ENCODE results near the gene ASNS.

The ASNS gene

DNA sequence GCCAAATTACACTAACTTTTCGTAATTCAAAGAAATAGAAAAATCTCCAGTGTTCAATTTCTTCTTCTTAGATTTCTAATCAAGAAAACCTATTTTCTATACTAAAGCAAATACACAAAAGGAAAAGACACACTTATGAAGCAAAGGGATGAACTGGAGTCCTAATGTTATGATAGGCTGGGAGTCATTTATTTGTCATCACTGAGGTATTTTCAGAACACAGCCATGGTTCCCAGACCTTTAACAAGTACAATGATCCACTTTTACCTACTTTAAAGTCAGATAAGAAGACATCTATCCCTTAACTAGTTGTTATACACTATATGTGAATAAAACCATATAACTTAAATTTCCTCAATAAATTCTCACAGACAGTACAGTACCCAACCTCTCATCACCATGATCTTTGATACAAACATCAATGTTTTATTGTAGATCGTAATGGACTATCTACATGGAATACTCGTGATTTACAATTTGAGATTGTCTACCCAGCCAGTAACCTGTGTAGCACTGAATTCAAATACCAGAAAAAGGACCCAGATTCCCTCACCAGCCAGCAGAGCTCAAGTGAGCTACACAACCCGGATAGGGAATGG, 12.5 kb downstream of the ASNS start:
- no peaks in the 10 kb centered on the region for H3K27me3 ChIP-seq (ENCODE audit: control insufficient read depth, low read length)
- H3K4me2 ChIP-seq (ENCODE audit: low read length) = no peak overlapping the region
- no peaks in the 10 kb centered on the region for H3K79me2 ChIP-seq (ENCODE audit: control insufficient read depth, low read length)
- H3K4me1 ChIP-seq (ENCODE audit: control insufficient read depth, low read length) = no peaks in the 10 kb centered on the region
- no peaks in the 10 kb centered on the region; the same call in 1 of the 2 replicates for H4K20me1 ChIP-seq (ENCODE audit: control insufficient read depth, insufficient read depth, low read depth, low read length)
- no peaks in the 10 kb centered on the region for H3F3A ChIP-seq (ENCODE audit: control insufficient read depth, insufficient read depth)
- H3K36me3 ChIP-seq (ENCODE audit: control insufficient read depth, low read length) = peaks cover 90% of the 10 kb centered on the region
- TF ChIP-seq, protein P1, sequence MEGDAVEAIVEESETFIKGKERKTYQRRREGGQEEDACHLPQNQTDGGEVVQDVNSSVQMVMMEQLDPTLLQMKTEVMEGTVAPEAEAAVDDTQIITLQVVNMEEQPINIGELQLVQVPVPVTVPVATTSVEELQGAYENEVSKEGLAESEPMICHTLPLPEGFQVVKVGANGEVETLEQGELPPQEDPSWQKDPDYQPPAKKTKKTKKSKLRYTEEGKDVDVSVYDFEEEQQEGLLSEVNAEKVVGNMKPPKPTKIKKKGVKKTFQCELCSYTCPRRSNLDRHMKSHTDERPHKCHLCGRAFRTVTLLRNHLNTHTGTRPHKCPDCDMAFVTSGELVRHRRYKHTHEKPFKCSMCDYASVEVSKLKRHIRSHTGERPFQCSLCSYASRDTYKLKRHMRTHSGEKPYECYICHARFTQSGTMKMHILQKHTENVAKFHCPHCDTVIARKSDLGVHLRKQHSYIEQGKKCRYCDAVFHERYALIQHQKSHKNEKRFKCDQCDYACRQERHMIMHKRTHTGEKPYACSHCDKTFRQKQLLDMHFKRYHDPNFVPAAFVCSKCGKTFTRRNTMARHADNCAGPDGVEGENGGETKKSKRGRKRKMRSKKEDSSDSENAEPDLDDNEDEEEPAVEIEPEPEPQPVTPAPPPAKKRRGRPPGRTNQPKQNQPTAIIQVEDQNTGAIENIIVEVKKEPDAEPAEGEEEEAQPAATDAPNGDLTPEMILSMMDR (IDR thresholded peaks at IDR 0.05; ENCODE audit: low read depth, low read length, poor library complexity, severe bottlenecking) = no peak
- H3K4me3 ChIP-seq (ENCODE audit: low read length) = no peak overlapping the region
- H3K27ac ChIP-seq (ENCODE audit: low read depth, low read length) = no peak overlapping the region
- no peaks in the 10 kb centered on the region for H3K9me2 ChIP-seq (replicated peaks; ENCODE audit: control insufficient read depth, low read length)
- H3K9me3 ChIP-seq (ENCODE audit: control insufficient read depth, insufficient read depth, low read length) = no peaks in the 10 kb centered on the region

DNA sequence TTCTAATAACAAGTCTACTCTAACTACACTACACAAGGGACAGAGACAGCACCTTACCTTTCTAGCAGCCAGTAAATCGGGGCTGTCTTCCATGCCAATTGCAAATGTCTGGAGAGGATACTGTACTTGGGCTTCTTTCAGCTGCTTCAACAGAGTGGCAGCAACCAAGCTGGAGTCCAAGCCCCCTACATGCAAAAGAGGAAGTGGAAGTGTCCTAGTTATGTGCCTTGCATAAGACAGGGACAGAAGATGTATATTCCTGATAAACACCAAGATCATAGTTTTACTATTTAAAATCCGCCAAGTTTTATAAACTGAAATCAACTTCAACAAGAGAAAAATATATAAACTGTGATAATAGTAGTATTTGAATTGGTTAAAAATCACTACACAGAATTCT, 14.0 kb downstream of the ASNS start:
- no peaks in the 10 kb centered on the region; the same call in 1 of the 2 replicates for H4K20me1 ChIP-seq (ENCODE audit: control insufficient read depth, insufficient read depth, low read depth, low read length)
- no peaks in the 10 kb centered on the region for H3K9me3 ChIP-seq (ENCODE audit: control insufficient read depth, insufficient read depth, low read length)
- peaks cover 93% of the 10 kb centered on the region for H3K36me3 ChIP-seq (ENCODE audit: control insufficient read depth, low read length)
- no peaks in the 10 kb centered on the region for H3K9me2 ChIP-seq (replicated peaks; ENCODE audit: control insufficient read depth, low read length)
- no peak overlapping the region for H3K4me3 ChIP-seq (ENCODE audit: low read length)
- no peak overlapping the region for H3K27ac ChIP-seq (ENCODE audit: low read depth, low read length)
- H3K4me2 ChIP-seq (ENCODE audit: low read length) = no peak overlapping the region
- no peaks in the 10 kb centered on the region for H3K79me2 ChIP-seq (ENCODE audit: control insufficient read depth, low read length)
- no peaks in the 10 kb centered on the region for H3K27me3 ChIP-seq (ENCODE audit: control insufficient read depth, low read length)
- no peak for TF ChIP-seq EZH2phosphoT487 (IDR thresholded peaks at IDR 0.05; ENCODE audit: borderline replicate concordance, low read length)
- TF ChIP-seq, protein P1 (IDR thresholded peaks at IDR 0.05; ENCODE audit: low read depth, low read length, poor library complexity, severe bottlenecking) = no peak
- no peaks in the 10 kb centered on the region for H3F3A ChIP-seq (ENCODE audit: control insufficient read depth, insufficient read depth)
- no peaks in the 10 kb centered on the region for H3K4me1 ChIP-seq (ENCODE audit: control insufficient read depth, low read length)

DNA sequence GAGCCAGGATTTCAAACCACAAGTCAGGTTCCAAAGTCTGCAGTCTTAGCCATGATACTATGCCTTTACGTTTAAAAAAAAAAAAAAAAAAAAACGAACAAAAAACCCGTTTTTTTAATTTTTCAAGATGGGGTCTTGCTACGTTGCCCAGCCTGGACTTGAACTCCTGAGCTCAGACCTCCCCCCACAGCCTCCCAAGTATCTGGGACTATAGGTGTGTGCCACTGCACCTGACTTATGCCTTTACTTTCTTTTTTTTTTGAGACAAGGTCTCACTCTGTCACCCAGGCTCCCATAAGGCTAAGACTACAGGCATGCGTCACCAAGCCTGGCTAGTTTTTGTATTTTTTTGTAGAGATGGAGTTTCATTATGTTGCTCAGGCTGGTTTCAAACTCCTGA, 14.7 kb downstream of the ASNS start:
- Histone ChIP-seq H3K9me3 (ENCODE audit: control insufficient read depth, insufficient read depth, low read length) (no peaks in the 10 kb centered on the region), H3F3A (ENCODE audit: control insufficient read depth, insufficient read depth) (no peaks in the 10 kb centered on the region), H3K79me2 (ENCODE audit: control insufficient read depth, low read length) (no peaks in the 10 kb centered on the region), H4K20me1 (ENCODE audit: control insufficient read depth, insufficient read depth, low read depth, low read length) (no peaks in the 10 kb centered on the region; the same call in 1 of the 2 replicates), H3K27me3 (ENCODE audit: control insufficient read depth, low read length) (no peaks in the 10 kb centered on the region), H3K4me1 (ENCODE audit: control insufficient read depth, low read length) (no peaks in the 10 kb centered on the region), H3K4me2 (ENCODE audit: low read length) (no peak overlapping the region), H3K27ac (ENCODE audit: low read depth, low read length) (no peak overlapping the region), H3K36me3 (ENCODE audit: control insufficient read depth, low read length) (peaks cover 93% of the 10 kb centered on the region), H3K4me3 (ENCODE audit: low read length) (no peak overlapping the region), H3K9me2 (replicated peaks; ENCODE audit: control insufficient read depth, low read length) (no peaks in the 10 kb centered on the region)
- no peak for TF ChIP-seq EZH2phosphoT487 (IDR thresholded peaks at IDR 0.05; ENCODE audit: borderline replicate concordance, low read length)
- TF ChIP-seq, protein P1 (IDR thresholded peaks at IDR 0.05; ENCODE audit: low read depth, low read length, poor library complexity, severe bottlenecking) = no peak

Measured in DOHH2 (cell line).